Fibroblast of skin of right biceps (primary cell): ENCODE data around the gene STARD3.

Source experiments
- DNase-seq: peaks from one replicate; pipeline ENCODE4 v3.0.0-alpha.2; 2013

Gene STARD3

GRCh38 chr17:39639043-39639442 is 2.1 kb downstream of the STARD3 start:
- no peak for DNase-seq

GRCh38 chr17:39639566-39640458 is 2.9 kb downstream of the STARD3 start:
- no peak for DNase-seq

DNA sequence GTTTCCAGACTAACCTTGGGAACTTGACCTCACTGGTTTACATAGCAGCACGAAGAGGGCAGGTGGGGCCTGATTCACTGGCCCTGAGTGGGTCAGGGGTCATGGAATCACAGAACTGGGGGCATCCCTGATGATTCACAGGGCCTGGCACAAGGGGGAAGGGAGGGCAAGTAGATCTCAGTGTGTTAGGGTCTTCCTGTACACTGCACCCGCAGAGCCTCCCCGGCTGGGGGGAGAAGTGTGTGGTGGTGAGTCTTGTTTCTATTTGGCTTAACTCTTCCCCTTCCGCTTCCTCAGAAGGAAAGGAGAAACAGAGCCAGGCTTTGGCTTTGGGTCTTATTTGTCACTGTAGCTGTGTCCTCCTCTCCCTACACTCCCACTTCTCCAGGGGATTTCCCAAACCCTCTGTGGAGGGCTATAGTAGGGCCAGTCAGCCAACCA is 3.7 kb downstream of the STARD3 start:
- DNase-seq, result no peak

DNA sequence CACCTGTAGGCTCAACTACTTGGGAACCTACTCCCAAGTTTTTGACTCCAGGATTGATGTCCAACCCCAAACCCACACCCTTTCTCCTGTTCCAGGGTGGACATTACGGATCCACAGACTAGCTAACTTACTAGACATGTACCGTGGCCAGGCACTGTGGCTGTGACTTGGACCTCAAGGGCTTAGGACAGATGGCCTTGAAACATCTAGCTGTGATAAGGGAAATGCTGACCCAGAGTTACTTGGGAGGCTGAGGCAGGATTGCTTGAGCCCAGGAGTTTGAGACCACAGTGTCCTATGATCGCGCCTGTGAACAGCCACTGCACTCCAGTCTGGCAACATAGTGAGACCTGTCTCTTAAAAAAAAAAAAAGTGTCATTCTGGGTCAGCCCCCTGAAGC is 4.2 kb downstream of the STARD3 start:
- no peak for DNase-seq

DNA sequence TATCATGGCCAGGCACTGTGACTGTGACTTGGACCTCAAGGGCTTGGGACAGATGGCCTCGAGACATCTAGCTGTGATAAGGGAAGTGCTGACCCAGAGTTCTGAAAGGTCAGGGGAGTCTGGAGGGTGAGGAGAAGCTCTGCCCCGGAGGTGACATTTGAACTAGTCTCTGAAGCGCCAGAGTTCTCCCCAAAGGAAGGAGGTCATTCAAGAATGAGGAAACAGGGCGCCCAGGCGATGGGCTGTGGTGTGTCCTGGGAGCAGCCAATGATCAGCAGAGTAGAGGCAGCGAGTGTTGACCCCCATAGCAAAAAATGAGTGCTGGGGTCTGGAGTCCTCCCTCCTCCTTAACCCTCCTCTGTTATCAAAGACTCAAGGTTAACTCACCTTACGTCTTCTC is 4.9 kb downstream of the STARD3 start:
- DNase-seq, result no peak

DNA sequence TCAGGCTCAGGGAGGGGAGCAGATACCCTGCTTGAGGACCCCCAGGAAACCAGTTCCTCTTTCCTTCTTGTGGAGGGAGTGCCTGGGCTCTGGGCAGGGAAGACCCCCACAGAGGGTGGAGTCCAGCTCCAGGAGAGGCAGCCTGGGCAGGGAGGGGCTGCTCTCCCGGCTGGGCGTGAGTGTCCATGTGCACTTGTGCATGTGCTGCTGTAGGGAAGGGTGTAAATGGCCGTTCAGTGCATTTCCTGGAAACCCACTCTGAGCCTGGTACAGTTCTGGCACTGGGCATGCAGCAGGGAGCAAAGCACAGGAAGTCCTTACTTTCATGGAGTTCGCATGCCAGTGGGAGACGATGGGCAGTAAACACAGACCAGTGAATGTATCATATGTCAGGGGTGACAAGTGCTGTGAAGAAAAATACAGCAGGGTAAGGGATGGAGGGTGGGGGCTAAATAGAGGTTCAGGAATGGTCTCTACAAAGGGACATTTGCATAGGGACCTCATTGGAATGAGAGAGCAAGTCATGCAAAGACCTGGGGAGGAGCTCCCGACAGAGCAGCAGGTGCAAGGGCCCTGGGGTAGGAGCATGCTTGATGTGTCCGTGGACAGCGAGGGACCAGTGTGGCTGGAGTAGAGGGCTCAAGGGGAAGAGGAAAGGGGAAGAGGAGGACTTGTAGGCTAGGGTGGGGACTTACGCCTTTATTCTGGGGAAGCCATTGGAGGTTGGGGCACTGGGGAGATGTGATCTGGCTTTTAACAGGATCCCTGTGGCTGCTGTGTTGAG is 5.5 kb downstream of the STARD3 start:
- DNase-seq, result no peak

GRCh38 chr17:39643271-39643670 is 6.3 kb downstream of the STARD3 start:
- peak; percentile 41 for DNase-seq

- no peak for DNase-seq
Observed at GRCh38 chr17:39647256-39647655, 10.3 kb downstream of the STARD3 start.

DNA sequence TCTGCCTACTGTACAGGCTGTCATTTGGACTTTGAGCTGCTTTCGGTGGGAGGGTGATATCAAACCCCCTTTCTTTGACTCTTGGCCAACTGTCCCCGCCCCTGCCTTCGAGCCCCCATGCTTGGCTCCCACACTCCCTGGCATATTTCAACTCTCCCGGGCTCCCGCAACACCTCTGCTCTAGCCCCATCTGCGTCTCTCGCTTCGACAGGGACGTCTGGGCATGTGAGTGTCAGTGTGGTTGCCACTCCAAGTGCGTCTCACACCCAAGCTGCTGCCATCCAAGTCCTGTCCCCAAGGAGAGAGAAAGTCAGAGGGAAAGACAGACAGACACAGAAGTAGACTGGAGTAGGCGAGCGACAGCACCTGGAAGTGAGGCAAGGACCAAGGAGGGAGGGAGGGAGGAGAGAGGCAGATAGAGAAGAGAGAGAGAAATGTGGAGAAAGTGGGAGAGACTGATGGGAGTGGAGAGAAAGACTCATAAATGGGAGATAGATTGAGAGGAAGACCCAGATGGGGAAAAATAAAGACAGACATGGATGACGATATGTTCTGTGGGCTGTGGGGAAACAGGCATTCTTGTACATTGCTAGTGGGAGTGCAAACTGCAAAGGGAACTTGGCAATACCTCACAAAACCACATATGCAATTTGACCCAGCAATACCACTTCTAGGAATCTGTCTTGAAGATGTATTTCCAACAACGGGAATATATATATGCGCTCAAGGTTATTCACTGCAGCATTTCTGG is 11.8 kb downstream of the STARD3 start:
- DNase-seq, result peak; percentile 67

DNA sequence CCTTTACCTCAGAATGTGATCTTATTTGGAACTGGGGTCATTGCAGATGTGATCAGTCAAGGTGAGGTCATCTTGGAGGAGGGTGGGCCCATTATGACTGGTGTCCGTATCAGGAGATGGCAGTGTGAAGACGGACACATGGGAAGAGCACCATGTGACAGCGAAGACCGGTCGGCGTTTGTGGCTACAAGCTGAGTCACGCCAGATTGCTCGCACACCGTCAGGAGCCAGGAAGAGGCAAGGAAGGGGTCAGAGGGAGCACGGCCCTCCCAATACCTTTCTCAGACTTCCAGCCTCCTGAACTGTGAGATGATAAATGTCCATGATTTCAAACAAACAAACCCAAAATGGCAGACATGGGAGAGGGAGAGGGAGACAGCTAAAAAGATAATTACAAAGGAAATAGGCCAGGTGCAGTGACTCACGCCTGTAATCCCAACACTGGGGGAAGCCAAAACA is 13.2 kb downstream of the STARD3 start:
- DNase-seq, result no peak

GRCh38 chr17:39651923-39652586 is 15.1 kb downstream of the STARD3 start:
- DNase-seq, result no peak

- DNase-seq, result no peak
Observed at GRCh38 chr17:39652587-39653315, 15.8 kb downstream of the STARD3 start.

GRCh38 chr17:39653316-39653661 is 16.3 kb downstream of the STARD3 start:
- no peak for DNase-seq

GRCh38 chr17:39653662-39654331 is 16.9 kb downstream of the STARD3 start:
- DNase-seq, result peak; percentile 35

DNA sequence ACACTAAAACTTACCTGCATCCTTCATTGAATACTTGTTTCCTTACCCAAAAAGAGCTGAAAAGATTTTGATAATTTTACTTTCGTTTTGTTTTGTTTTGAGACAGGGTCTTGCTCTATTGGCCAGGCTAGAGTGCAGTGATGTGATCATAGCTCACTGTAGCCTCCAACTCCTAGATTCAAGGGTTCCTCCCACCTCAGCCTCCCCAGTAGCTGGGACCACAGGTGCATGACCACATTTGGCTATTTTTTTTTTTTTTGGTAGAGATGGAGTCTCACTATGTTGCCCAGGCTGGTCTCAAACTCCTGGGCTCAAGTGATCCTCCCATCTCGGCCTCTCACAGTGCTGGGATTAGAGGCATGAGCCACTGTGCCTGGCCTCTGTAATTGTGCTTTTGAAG is 18.2 kb downstream of the STARD3 start:
- DNase-seq, result no peak

DNA sequence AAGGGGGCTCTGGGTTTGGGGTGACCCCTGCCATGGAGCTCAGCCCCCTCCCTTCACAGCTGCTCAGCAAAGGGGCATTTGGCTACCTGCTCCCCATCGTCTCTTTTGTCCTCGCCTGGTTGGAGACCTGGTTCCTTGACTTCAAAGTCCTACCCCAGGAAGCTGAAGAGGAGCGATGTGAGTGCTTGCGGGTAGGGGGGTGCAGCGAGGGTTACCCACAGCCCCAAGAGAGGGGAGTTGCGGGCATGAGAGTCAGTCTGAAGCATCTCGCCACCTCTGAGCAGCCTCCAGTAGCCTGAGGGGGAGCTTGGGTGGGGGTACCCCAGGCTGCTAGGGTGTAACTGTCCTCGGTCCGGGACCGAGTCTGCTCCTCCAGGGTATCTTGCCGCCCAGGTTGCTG is 21.4 kb downstream of the STARD3 start:
- DNase-seq, result no peak

DNA sequence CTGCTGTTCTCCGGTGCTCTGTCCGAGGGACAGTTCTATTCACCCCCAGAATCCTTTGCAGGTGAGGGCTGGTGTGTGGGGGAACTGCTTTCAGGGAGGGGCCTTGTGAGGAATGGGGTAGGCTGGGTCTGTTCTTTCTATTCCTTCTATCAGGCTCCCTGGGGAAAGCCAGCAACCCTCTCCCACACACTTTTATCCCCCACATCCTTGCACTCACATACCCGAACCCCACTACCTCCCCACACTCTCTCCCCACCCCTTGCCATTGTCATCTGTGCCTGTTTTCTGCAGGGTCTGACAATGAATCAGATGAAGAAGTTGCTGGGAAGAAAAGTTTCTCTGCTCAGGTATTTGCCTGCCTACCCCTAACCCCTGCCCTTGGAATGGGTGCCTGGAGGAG is 21.8 kb downstream of the STARD3 start:
- DNase-seq, result no peak

DNA sequence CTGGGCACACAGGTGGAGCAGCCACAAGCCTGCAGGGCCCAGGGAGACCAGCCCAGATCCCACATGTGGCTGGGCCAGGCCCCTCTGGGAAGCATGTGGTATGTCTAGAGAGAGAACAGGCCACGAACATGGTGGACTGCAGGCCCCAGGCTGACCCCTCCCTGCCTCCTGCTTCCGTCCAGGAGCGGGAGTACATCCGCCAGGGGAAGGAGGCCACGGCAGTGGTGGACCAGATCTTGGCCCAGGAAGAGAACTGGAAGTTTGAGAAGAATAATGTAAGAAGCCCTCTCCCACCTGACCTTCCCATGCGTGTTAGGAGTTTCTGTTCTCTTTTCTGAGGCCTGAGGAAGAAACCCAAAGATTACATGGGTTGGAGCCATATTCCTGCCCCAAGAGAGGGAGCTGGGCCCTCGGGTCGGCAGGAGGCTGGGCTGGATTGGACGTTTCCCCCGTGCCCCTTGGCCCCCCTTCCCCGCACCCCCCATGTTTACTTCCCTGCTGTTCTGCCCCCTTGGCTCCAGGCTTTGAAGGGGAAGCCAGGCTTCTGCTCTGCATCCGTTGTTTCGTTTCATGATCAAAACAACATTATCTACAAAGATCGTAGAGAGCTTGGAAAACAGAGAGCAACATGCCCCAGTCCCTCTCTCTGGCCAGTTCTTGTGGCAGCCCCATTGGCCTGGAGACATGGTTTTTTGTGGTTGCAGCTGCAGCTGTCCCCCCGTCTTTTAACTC is 22.5 kb downstream of the STARD3 start:
- DNase-seq, result no peak

- DNase-seq, result no peak
Observed at GRCh38 chr17:39660011-39660360, 23.0 kb downstream of the STARD3 start.
